Neutrophil (primary cell): ENCODE data around the gene CCDC88A.
"Not testable (repeated sequence)": the region's sequence is repeated elsewhere in the genome, so short reads cannot be mapped to it uniquely, and the experiment has no call there.

Experiments used
- H3K27ac ChIP-seq: fragments of 200-600 bp; sonication (generic); 2 replicates; pipeline ENCODE4 v1.5.1; 2016; ENCODE audit warnings: mild to moderate bottlenecking, moderate library complexity
- H3K27me3 ChIP-seq: fragments of 200-600 bp; sonication (generic); 2 replicates; pipeline ENCODE4 v1.6.0; 2016; ENCODE audit warnings: mild to moderate bottlenecking
- H3K36me3 ChIP-seq: fragments of 200-600 bp; sonication (generic); 2 replicates; pipeline ENCODE4 v1.5.1; 2017
- H3K4me1 ChIP-seq, 2 experiments: fragments of 200-600 bp in 1 of 2; sonication (generic) in 1 of 2; 1 replicate in 1 of 2; 2 replicates in 1 of 2; pipeline versions ENCODE4 v1.5.1 to v1.6.1; 2013 to 2016; ENCODE audit warnings: low read depth in 1 of 2, low read length in 1 of 2, mild to moderate bottlenecking in 1 of 2, moderate library complexity in 1 of 2; ENCODE audit not compliant: control insufficient read depth in 1 of 2, insufficient read depth in 1 of 2
- H3K4me3 ChIP-seq, 2 experiments: fragments of 200-600 bp in 1 of 2; sonication (generic) in 1 of 2; 1 replicate in 1 of 2; 2 replicates in 1 of 2; pipeline ENCODE4 v1.5.1; 2013 to 2016; ENCODE audit warnings: low read depth in 1 of 2, low read length in 1 of 2, mild to moderate bottlenecking in 1 of 2, moderate library complexity in 1 of 2
- H3K9me3 ChIP-seq: fragments of 200-600 bp; sonication (generic); 2 replicates; pipeline ENCODE4 v1.5.1; 2016
- CTCF ChIP-seq: fragments of 200-600 bp; sonication (generic); IDR thresholded peaks from 2 replicates; pipeline ENCODE4 v1.5.1; 2016; ENCODE audit warnings: antibody characterized with exemption

CCDC88A gene

GRCh38 chr2:55282110-55282917 is 137.3 kb downstream of the CCDC88A start:
- H3K36me3 ChIP-seq: no peaks in the 10 kb centered on the region
- TF ChIP-seq CTCF: no peak
- peak overlapping the region; percentile 89 for H3K27ac ChIP-seq
- H3K27me3 ChIP-seq: no peaks in the 10 kb centered on the region
- H3K4me3 ChIP-seq: peak overlapping the region; percentile 77 to 81
- no peaks in the 10 kb centered on the region for H3K9me3 ChIP-seq
- H3K4me1 ChIP-seq: peaks cover 25% of the 10 kb centered on the region in 2 experiments

- not testable (repeated sequence) for H3K36me3 ChIP-seq, H3K9me3 ChIP-seq, H3K27me3 ChIP-seq
- peak overlapping the region; percentile 89 for H3K27ac ChIP-seq
- peak overlapping the region; percentile 77 to 81 for H3K4me3 ChIP-seq
- H3K4me1 ChIP-seq: peaks cover 35 to 38% of the 10 kb centered on the region in 2 experiments
Observed at GRCh38 chr2:55280851-55281546, 138.7 kb downstream of the CCDC88A start.

- peaks cover 35 to 41% of the 10 kb centered on the region in 2 experiments for H3K4me1 ChIP-seq
- not testable (repeated sequence) for H3K27ac ChIP-seq
Observed at GRCh38 chr2:55279859-55280424, 139.7 kb downstream of the CCDC88A start.

GRCh38 chr2:55279214-55279835 is 140.3 kb downstream of the CCDC88A start:
- not testable (repeated sequence) for H3K9me3 ChIP-seq, H3K4me3 ChIP-seq, H3K36me3 ChIP-seq, H3K27me3 ChIP-seq, H3K27ac ChIP-seq
- peaks cover 35 to 41% of the 10 kb centered on the region in 2 experiments for H3K4me1 ChIP-seq

More at GRCh38 chr2:55279859-55280424, 139.7 kb downstream of the CCDC88A start:
- not testable (repeated sequence) for H3K9me3 ChIP-seq, H3K36me3 ChIP-seq, H3K4me3 ChIP-seq, H3K27me3 ChIP-seq

GRCh38 chr2:55277310-55277709 is 142.3 kb downstream of the CCDC88A start:
- Histone ChIP-seq H3K9me3 (no peaks in the 10 kb centered on the region), H3K27me3 (no peaks in the 10 kb centered on the region), H3K27ac (peak overlapping the region; percentile 57), H3K4me3 (no peak overlapping the region), H3K4me1 (peaks cover 24 to 28% of the 10 kb centered on the region in 2 experiments), H3K36me3 (no peaks in the 10 kb centered on the region)
- no peak for TF ChIP-seq CTCF

GRCh38 chr2:55274346-55274745 is 145.3 kb downstream of the CCDC88A start:
- not testable (repeated sequence) for H3K4me3 ChIP-seq, H3K9me3 ChIP-seq, H3K27me3 ChIP-seq, H3K27ac ChIP-seq, H3K36me3 ChIP-seq
- peaks cover 25 to 30% of the 10 kb centered on the region in 2 experiments for H3K4me1 ChIP-seq

- Histone ChIP-seq H3K4me1 (peaks cover 7 to 15% of the 10 kb centered on the region in 2 experiments), H3K27ac (peak overlapping the region; percentile 85), H3K9me3 (no peaks in the 10 kb centered on the region), H3K36me3 (no peaks in the 10 kb centered on the region), H3K27me3 (no peaks in the 10 kb centered on the region), H3K4me3 (peak overlapping the region; percentile 72 to 76)
- no peak for TF ChIP-seq CTCF
Observed at GRCh38 chr2:55269645-55269990, 150.0 kb downstream of the CCDC88A start.
